Natural killer cell (primary cell): ENCODE measurements around the gene MYO7B. TPM values are rescaled to one million over a fixed set of nuclear protein-coding genes. Genes with fewer than 3 reads are reported as not detected.

Experiments
- ATAC-seq, 3 donors: fragments of 150-1000 bp in 2 of 3; fragments of 200-7000 bp in 1 of 3; cut with Tn5 transposase; 1 replicate in 1 of 3; 2 replicates in 2 of 3; pipeline ENCODE4 v1.10.0; 2021; ENCODE audit warnings: mild to moderate bottlenecking in 2 of 3, moderate library complexity in 2 of 3
- DNase-seq, 2 donors: peaks; one replicate each; pipeline versions ENCODE4 v3.0.0 to v3.0.0-alpha.2; 2013 to 2021; ENCODE audit warnings: mixed read lengths in 1 of 2
- H3K27ac ChIP-seq: one replicate; pipeline ENCODE4 v1.5.1; 2013; ENCODE audit warnings: mild to moderate bottlenecking, low read length
- H3K27me3 ChIP-seq: one replicate; pipeline ENCODE4 v1.6.1; 2013; ENCODE audit warnings: low read length; ENCODE audit not compliant: control insufficient read depth, insufficient read depth
- H3K36me3 ChIP-seq: one replicate; pipeline ENCODE4 v1.6.1; 2013; ENCODE audit warnings: low read length; ENCODE audit not compliant: control insufficient read depth, insufficient read depth
- H3K4me1 ChIP-seq: one replicate; pipeline ENCODE4 v1.6.1; 2013; ENCODE audit warnings: low read length; ENCODE audit not compliant: control insufficient read depth, insufficient read depth
- H3K4me3 ChIP-seq: one replicate; pipeline ENCODE4 v1.5.1; 2013; ENCODE audit warnings: low read length
- H3K9me3 ChIP-seq: one replicate; pipeline ENCODE4 v1.6.1; 2013; ENCODE audit warnings: low read length; ENCODE audit not compliant: control insufficient read depth, insufficient read depth
- H3K27ac Mint-ChIP-seq, 2 donors: one replicate each; pipeline ENCODE4 v1.8.0; 2022; ENCODE audit warnings: mild to moderate bottlenecking in 2 of 2, mixed read lengths in 2 of 2, moderate library complexity in 1 of 2
- H3K27me3 Mint-ChIP-seq, 2 donors: one replicate each; pipeline ENCODE4 v1.8.0; 2022; ENCODE audit warnings: low read depth in 2 of 2, mixed read lengths in 2 of 2
- H3K36me3 Mint-ChIP-seq: one replicate; pipeline ENCODE4 v1.8.0; 2022; ENCODE audit warnings: mixed read lengths
- H3K4me1 Mint-ChIP-seq, 2 donors: one replicate each; pipeline ENCODE4 v1.8.0; 2022; ENCODE audit warnings: mixed read lengths in 2 of 2
- H3K4me3 Mint-ChIP-seq: one replicate; pipeline ENCODE4 v1.8.0; 2022; ENCODE audit warnings: mild to moderate bottlenecking, moderate library complexity, mixed read lengths
- H3K9me3 Mint-ChIP-seq, 2 donors: one replicate each; pipeline ENCODE4 v1.8.0; 2022; ENCODE audit warnings: mixed read lengths in 2 of 2
- CTCF ChIP-seq: fragments of 200-600 bp; IDR thresholded peaks from one replicate; pipeline ENCODE4 v1.8.0; 2022; ENCODE audit warnings: antibody characterized with exemption
- WGBS: methylation state at CpG from one replicate; pipeline ENCODE4 v1.1.7; 2013; ENCODE audit warnings: missing lambda C conversion rate; ENCODE audit not compliant: insufficient coverage; 5-methylcytosine and 5-hydroxymethylcytosine counted together
- intact Hi-C: fragments of 100-400 bp; cut with micrococcal nuclease; formaldehyde crosslinking; loops from one replicate; pipeline ENCODE4 v1.14.2; 2022
- total RNA-seq, 4 donors: library from RNA; stranded (reverse); fragments of 120-200 nt in 1 of 4; gene quantifications; one replicate each; pipeline versions ENCODE4 v1.2.3 to v1.2.4, GENCODE V29; 2013 to 2022

The MYO7B gene
- total RNA-seq, 3 donors from 2014 or later (not counting 1 experiment from before 2014, with no cell fraction given): 0.14 to 0.45 (median 0.25) TPM

GRCh38 chr2:127546797-127547196 lies 11.3 kb downstream of the MYO7B start:
- Mint-ChIP-seq H3K27me3 (peaks cover 21 to 29% of the 10 kb centered on the region in 2 donors), H3K36me3 (no peaks in the 10 kb centered on the region), H3K4me1 (no peaks in the 10 kb centered on the region), H3K9me3 (no peaks in the 10 kb centered on the region), H3K27ac (no peak overlapping the region), H3K4me3 (no peak overlapping the region)
- intact Hi-C loops: no loop called here
- ATAC-seq: no peak
- Histone ChIP-seq H3K9me3 (no peaks in the 10 kb centered on the region), H3K36me3 (no peaks in the 10 kb centered on the region), H3K27ac (no peak overlapping the region), H3K27me3 (no peaks in the 10 kb centered on the region), H3K4me3 (no peak overlapping the region), H3K4me1 (no peaks in the 10 kb centered on the region)
- no peak for TF ChIP-seq CTCF
- DNase-seq: no peak
- 86% methylated on average over 3 of the region's 3 CpGs for WGBS

GRCh38 chr2:127551221-127551930 lies 15.9 kb downstream of the MYO7B start:
- Histone ChIP-seq H3K4me3 (no peak overlapping the region), H3K4me1 (no peaks in the 10 kb centered on the region), H3K36me3 (no peaks in the 10 kb centered on the region), H3K27ac (no peak overlapping the region), H3K9me3 (no peaks in the 10 kb centered on the region), H3K27me3 (no peaks in the 10 kb centered on the region)
- no peak overlapping the region for H3K27ac Mint-ChIP-seq
- ATAC-seq (no peak), DNase-seq (no peak)
- TF ChIP-seq CTCF: no peak
- WGBS: 81% methylated on average over 6 of the region's 7 CpGs
- no peaks in the 10 kb centered on the region for H3K4me1 Mint-ChIP-seq
- peaks cover 4% of the 10 kb centered on the region for H3K36me3 Mint-ChIP-seq
- peaks cover 0 to 2% of the 10 kb centered on the region in 2 donors for H3K9me3 Mint-ChIP-seq
- intact Hi-C loops: no loop called here
- H3K27me3 Mint-ChIP-seq: peaks cover 33 to 44% of the 10 kb centered on the region in 2 donors
- no peak overlapping the region for H3K4me3 Mint-ChIP-seq

GRCh38 chr2:127552336-127552735 lies 16.9 kb downstream of the MYO7B start:
- WGBS: 90% methylated on average over 6 of the region's 6 CpGs
- H3K27ac ChIP-seq: no peak overlapping the region
- H3K4me1 ChIP-seq: no peaks in the 10 kb centered on the region
- ATAC-seq: no peak
- Mint-ChIP-seq H3K27me3 (peaks cover 36 to 53% of the 10 kb centered on the region in 2 donors), H3K27ac (no peak overlapping the region), H3K36me3 (peaks cover 14% of the 10 kb centered on the region), H3K9me3 (peaks cover 3 to 6% of the 10 kb centered on the region in 2 donors), H3K4me1 (no peaks in the 10 kb centered on the region), H3K4me3 (no peak overlapping the region)
- TF ChIP-seq CTCF: no peak
- no peak overlapping the region for H3K4me3 ChIP-seq
- no peaks in the 10 kb centered on the region for H3K36me3 ChIP-seq
- intact Hi-C loops: no loop called here
- peaks cover under 1% of the 10 kb centered on the region for H3K27me3 ChIP-seq
- H3K9me3 ChIP-seq: no peaks in the 10 kb centered on the region
- no peak for DNase-seq

- no peaks in the 10 kb centered on the region for H3K9me3 ChIP-seq
- H3K9me3 Mint-ChIP-seq: peaks cover 3 to 6% of the 10 kb centered on the region in 2 donors
- peaks cover 15% of the 10 kb centered on the region for H3K36me3 Mint-ChIP-seq
- TF ChIP-seq CTCF: no peak
- H3K27ac ChIP-seq: no peak overlapping the region
- no peak overlapping the region for H3K4me3 ChIP-seq
- intact Hi-C loops: no loop called here
- no peaks in the 10 kb centered on the region for H3K36me3 ChIP-seq
- no peak overlapping the region for H3K27ac Mint-ChIP-seq
- peaks cover 3% of the 10 kb centered on the region for H3K27me3 ChIP-seq
- no peak overlapping the region for H3K4me3 Mint-ChIP-seq
- no peaks in the 10 kb centered on the region for H3K4me1 Mint-ChIP-seq
- no peak for ATAC-seq
- H3K4me1 ChIP-seq: no peaks in the 10 kb centered on the region
- H3K27me3 Mint-ChIP-seq: peaks cover 40 to 58% of the 10 kb centered on the region in 2 donors
- DNase-seq: no peak
- 96% methylated on average over 2 of the region's 2 CpGs for WGBS
Measured at GRCh38 chr2:127552846-127553245, 17.4 kb downstream of the MYO7B start.
